SK-N-SH (cell line): ENCODE data around the gene SLC35F6.

ENCODE experiments used
- CHD2 ChIP-seq: fragments of 150-350 bp; IDR thresholded peaks from 2 replicates; pipeline ENCODE4 v1.6.1; 2018; ENCODE audit warnings: low read length; ENCODE audit not compliant: partially characterized antibody
- EP300 ChIP-seq, 2 experiments: IDR thresholded peaks; 2 replicates each; pipeline versions ENCODE4 v1.4.0 to v1.6.1; 2012; ENCODE audit warnings: borderline replicate concordance in 1 of 2, low read depth in 1 of 2, low read length in 1 of 2
- EZH2phosphoT487 ChIP-seq: fragments of 200-600 bp; sonication (generic); IDR thresholded peaks from 2 replicates; pipeline ENCODE4 v1.6.1; 2017; ENCODE audit warnings: low read depth, mixed run types, mild to moderate bottlenecking, antibody characterized with exemption, moderate library complexity, borderline replicate concordance
- FOXM1 ChIP-seq: IDR thresholded peaks from 2 replicates; pipeline ENCODE4 v1.4.0; 2012; ENCODE audit warnings: low read depth, mild to moderate bottlenecking
- GABPA ChIP-seq: IDR thresholded peaks from 2 replicates; pipeline ENCODE4 v1.4.0; 2012; ENCODE audit warnings: low read depth, mild to moderate bottlenecking
- NFIC ChIP-seq: IDR thresholded peaks from 2 replicates; pipeline ENCODE4 v1.4.0; 2012; ENCODE audit warnings: borderline replicate concordance
- POLR2AphosphoS5 ChIP-seq: IDR thresholded peaks from 2 replicates; pipeline ENCODE4 v1.6.1; 2012; ENCODE audit warnings: low read depth, low read length
- RAD21 ChIP-seq: IDR thresholded peaks from 2 replicates; pipeline ENCODE4 v1.6.1; 2012; ENCODE audit warnings: mild to moderate bottlenecking, low read length
- SMC3 ChIP-seq: IDR thresholded peaks from 2 replicates; pipeline ENCODE4 v1.6.1; 2012; ENCODE audit warnings: low read depth, low read length, improper control_type of control experiment
- YY1 ChIP-seq: IDR thresholded peaks from 2 replicates; pipeline ENCODE4 v1.4.0; 2012; ENCODE audit warnings: low read depth, mild to moderate bottlenecking
- ZBTB33 ChIP-seq: IDR thresholded peaks from 2 replicates; pipeline ENCODE4 v1.4.0; 2012; ENCODE audit warnings: low read depth, borderline replicate concordance
- TF ChIP-seq, protein P1 (sequence below): fragments of 200-600 bp; sonication (generic); IDR thresholded peaks from 2 replicates; pipeline ENCODE4 v1.6.1; 2017; ENCODE audit warnings: antibody characterized with exemption, mild to moderate bottlenecking, moderate library complexity
- TF ChIP-seq, protein P2 (sequence below): fragments of 150-350 bp; IDR thresholded peaks from 2 replicates; pipeline ENCODE4 v1.6.1; 2017; ENCODE audit warnings: antibody characterized with exemption, low read length, low read depth, borderline replicate concordance
- TF ChIP-seq, protein P3 (sequence below): IDR thresholded peaks from 2 replicates; pipeline ENCODE4 v1.4.0; 2012; ENCODE audit warnings: low read depth

- no peak for TF ChIP-seq EP300 (IDR thresholded peaks at IDR 0.05; ENCODE audit: borderline replicate concordance in 1 of 2, low read depth in 1 of 2, low read length in 1 of 2)
- TF ChIP-seq, protein P1, sequence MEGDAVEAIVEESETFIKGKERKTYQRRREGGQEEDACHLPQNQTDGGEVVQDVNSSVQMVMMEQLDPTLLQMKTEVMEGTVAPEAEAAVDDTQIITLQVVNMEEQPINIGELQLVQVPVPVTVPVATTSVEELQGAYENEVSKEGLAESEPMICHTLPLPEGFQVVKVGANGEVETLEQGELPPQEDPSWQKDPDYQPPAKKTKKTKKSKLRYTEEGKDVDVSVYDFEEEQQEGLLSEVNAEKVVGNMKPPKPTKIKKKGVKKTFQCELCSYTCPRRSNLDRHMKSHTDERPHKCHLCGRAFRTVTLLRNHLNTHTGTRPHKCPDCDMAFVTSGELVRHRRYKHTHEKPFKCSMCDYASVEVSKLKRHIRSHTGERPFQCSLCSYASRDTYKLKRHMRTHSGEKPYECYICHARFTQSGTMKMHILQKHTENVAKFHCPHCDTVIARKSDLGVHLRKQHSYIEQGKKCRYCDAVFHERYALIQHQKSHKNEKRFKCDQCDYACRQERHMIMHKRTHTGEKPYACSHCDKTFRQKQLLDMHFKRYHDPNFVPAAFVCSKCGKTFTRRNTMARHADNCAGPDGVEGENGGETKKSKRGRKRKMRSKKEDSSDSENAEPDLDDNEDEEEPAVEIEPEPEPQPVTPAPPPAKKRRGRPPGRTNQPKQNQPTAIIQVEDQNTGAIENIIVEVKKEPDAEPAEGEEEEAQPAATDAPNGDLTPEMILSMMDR, result no peak
- no peak for TF ChIP-seq SMC3
- no peak for TF ChIP-seq POLR2AphosphoS5
- TF ChIP-seq, protein P2, sequence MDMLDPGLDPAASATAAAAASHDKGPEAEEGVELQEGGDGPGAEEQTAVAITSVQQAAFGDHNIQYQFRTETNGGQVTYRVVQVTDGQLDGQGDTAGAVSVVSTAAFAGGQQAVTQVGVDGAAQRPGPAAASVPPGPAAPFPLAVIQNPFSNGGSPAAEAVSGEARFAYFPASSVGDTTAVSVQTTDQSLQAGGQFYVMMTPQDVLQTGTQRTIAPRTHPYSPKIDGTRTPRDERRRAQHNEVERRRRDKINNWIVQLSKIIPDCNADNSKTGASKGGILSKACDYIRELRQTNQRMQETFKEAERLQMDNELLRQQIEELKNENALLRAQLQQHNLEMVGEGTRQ, result no peak
- TF ChIP-seq ZBTB33, result no peak
- TF ChIP-seq FOXM1, result no peak
- TF ChIP-seq GABPA, result no peak
- no peak for TF ChIP-seq NFIC
- TF ChIP-seq RAD21, result no peak
- TF ChIP-seq, protein P3, sequence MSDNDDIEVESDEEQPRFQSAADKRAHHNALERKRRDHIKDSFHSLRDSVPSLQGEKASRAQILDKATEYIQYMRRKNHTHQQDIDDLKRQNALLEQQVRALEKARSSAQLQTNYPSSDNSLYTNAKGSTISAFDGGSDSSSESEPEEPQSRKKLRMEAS, result no peak
- no peak for TF ChIP-seq EZH2phosphoT487
- TF ChIP-seq YY1, result no peak
- TF ChIP-seq CHD2, result no peak
These were observed 37.9 kb upstream of the SLC35F6 start for GRCh38 chr2:26726228-26726627.
